GM12875 (cell line): Measurements from ENCODE around the gene ING5.

Experiments
- H3K4me3 ChIP-seq: one replicate; pipeline ENCODE4 v1.5.1; 2011; ENCODE audit warnings: low read depth, low read length, control low read depth
- CTCF ChIP-seq: IDR thresholded peaks from 2 replicates; pipeline ENCODE4 v1.5.1; 2011; ENCODE audit warnings: low read depth, mild to moderate bottlenecking, control low read depth, inconsistent platforms, low read length, moderate library complexity, borderline replicate concordance; ENCODE audit not compliant: insufficient read depth

Gene ING5

GRCh38 chr2:241701399-241702154, at the start of gene ING5:
Gene ING5, plus strand, starts transcription at chr2:241702039. Its CDS starts 27 bp downstream, at chr2:241702066.
- H3K4me3 ChIP-seq = peak within 1 kb of the TSS; percentile 69
- no peak for TF ChIP-seq CTCF

GRCh38 chr2:241652142-241652541, 49.7 kb upstream of the ING5 start:
- H3K4me3 ChIP-seq = no peak overlapping the region
- no peak for TF ChIP-seq CTCF

GRCh38 chr2:241652722-241653121, 49.1 kb upstream of the ING5 start:
- TF ChIP-seq CTCF = no peak
- no peak overlapping the region for H3K4me3 ChIP-seq

- no peak for TF ChIP-seq CTCF
- H3K4me3 ChIP-seq = no peak overlapping the region
These were observed 48.6 kb upstream of the ING5 start for GRCh38 chr2:241653210-241653750.

- no peak overlapping the region for H3K4me3 ChIP-seq
- TF ChIP-seq CTCF = no peak
These were observed 47.3 kb upstream of the ING5 start for GRCh38 chr2:241654551-241654950.

GRCh38 chr2:241655516-241656189, 46.2 kb upstream of the ING5 start:
- TF ChIP-seq CTCF = no peak
- no peak overlapping the region for H3K4me3 ChIP-seq
